GM23248 (cell line): ENCODE results near the gene OR13C8. TPM values are rescaled to one million over a fixed set of nuclear protein-coding genes. Genes with fewer than 3 reads are reported as not detected.
"Not testable (repeated sequence)": the region's sequence is repeated elsewhere in the genome, so short reads cannot be mapped to it uniquely, and the experiment has no call there.

Experiments
- DNase-seq: peaks from one replicate; pipeline ENCODE4 v3.0.0-alpha.2; 2015
- H2AFZ ChIP-seq: fragments of 200-600 bp; sonication (generic); 2 replicates; pipeline ENCODE4 v1.6.1; 2016; ENCODE audit warnings: antibody characterized with exemption
- H3F3A ChIP-seq: fragments of 200-600 bp; sonication (generic); 2 replicates; pipeline ENCODE4 v1.6.1; 2016; ENCODE audit warnings: mild to moderate bottlenecking, antibody characterized with exemption, mixed run types; ENCODE audit not compliant: insufficient read depth
- H3K27ac ChIP-seq: fragments of 200-600 bp; sonication (generic); 2 replicates; pipeline ENCODE4 v1.5.1; 2016; ENCODE audit warnings: mild to moderate bottlenecking
- H3K27me3 ChIP-seq: fragments of 200-600 bp; sonication (generic); replicated peaks from 2 replicates; pipeline ENCODE4 v1.6.1; 2016; ENCODE audit warnings: mild to moderate bottlenecking; ENCODE audit not compliant: insufficient read depth
- H3K36me3 ChIP-seq: fragments of 200-600 bp; sonication (generic); 2 replicates; pipeline ENCODE4 v1.6.1; 2016; ENCODE audit warnings: low read depth, mild to moderate bottlenecking
- H3K4me1 ChIP-seq: fragments of 200-600 bp; sonication (generic); 2 replicates; pipeline ENCODE4 v1.6.1; 2016; ENCODE audit warnings: mild to moderate bottlenecking; ENCODE audit not compliant: insufficient read depth
- H3K4me2 ChIP-seq: fragments of 200-600 bp; sonication (generic); one replicate; pipeline ENCODE4 v1.6.1; 2016; ENCODE audit warnings: mild to moderate bottlenecking; ENCODE audit not compliant: unreplicated experiment
- H3K4me3 ChIP-seq: fragments of 200-600 bp; sonication (generic); 2 replicates; pipeline ENCODE4 v1.5.1; 2016; ENCODE audit warnings: mild to moderate bottlenecking
- H3K79me2 ChIP-seq: fragments of 200-600 bp; sonication (generic); 2 replicates; pipeline ENCODE4 v1.6.1; 2016; ENCODE audit warnings: mild to moderate bottlenecking; ENCODE audit not compliant: insufficient read depth
- H3K9ac ChIP-seq: fragments of 200-600 bp; sonication (generic); 2 replicates; pipeline ENCODE4 v1.6.1; 2016; ENCODE audit warnings: mild to moderate bottlenecking
- H3K9me2 ChIP-seq: fragments of 200-600 bp; sonication (generic); 2 replicates; pipeline ENCODE4 v1.6.1; 2016; ENCODE audit warnings: mixed run types, mild to moderate bottlenecking, moderate library complexity; ENCODE audit not compliant: insufficient read depth
- H3K9me3 ChIP-seq: fragments of 200-600 bp; sonication (generic); one replicate; pipeline ENCODE4 v1.6.1; 2017; ENCODE audit warnings: low read depth
- H4K20me1 ChIP-seq: fragments of 200-600 bp; sonication (generic); 2 replicates; pipeline ENCODE4 v1.6.0; 2016; ENCODE audit not compliant: insufficient read depth
- EZH2 ChIP-seq: fragments of 200-600 bp; sonication (generic); IDR thresholded peaks from 2 replicates; pipeline ENCODE4 v1.6.1; 2018; ENCODE audit warnings: antibody characterized with exemption, mild to moderate bottlenecking; ENCODE audit not compliant: insufficient read depth, poor library complexity, severe bottlenecking
- EZH2phosphoT487 ChIP-seq: fragments of 200-600 bp; sonication (generic); IDR thresholded peaks from 2 replicates; pipeline ENCODE4 v1.6.1; 2018; ENCODE audit warnings: antibody characterized with exemption, moderate library complexity, mild to moderate bottlenecking, low read depth; ENCODE audit not compliant: insufficient read depth
- WGBS, 2 experiments: methylation state at CpG; one replicate each; pipeline ENCODE4 v1.1.6; 2015 to 2017; ENCODE audit warnings: low lambda C conversion rate in 2 of 2, low coverage in 1 of 2; ENCODE audit errors: missing lambda C conversion rate in 2 of 2; 5-methylcytosine and 5-hydroxymethylcytosine counted together
- in situ Hi-C: fragments of 300-500 bp; cut with MboI; formaldehyde crosslinking; loops from 2 replicates; pipeline ENCODE4 v1.15.0; 2020
- polyA plus RNA-seq: library from polyadenylated mRNA; unstranded; fragments of >200 nt; fragmentation: Nextera tagmentation; extraction: Ambion mirVana; gene quantifications from 2 replicates; pipeline ENCODE4 v1.2.1, GENCODE V29; 2016
- total RNA-seq: library from RNA; depleted of rRNA; stranded (reverse); fragments of >200 nt; shearing (Covaris generic); gene quantifications from 2 replicates; pipeline ENCODE4 v1.2.3, GENCODE V29; 2014; rRNA removed

OR13C8 gene
- total RNA-seq (not detected in 2 replicates), polyA plus RNA-seq (not detected in 2 replicates)

GRCh38 chr9:104568868-104569267, at the start of gene OR13C8:
TSS of gene OR13C8 (plus strand) at chr9:104569168. CDS start at chr9:104569168, 0 bp downstream.
- no peak within 1 kb of the TSS for H2AFZ ChIP-seq
- in situ Hi-C loops = no loop called here
- H3K79me2 ChIP-seq = no peaks in the 10 kb centered on the region
- H3K36me3 ChIP-seq = no peaks in the 10 kb centered on the region
- DNase-seq = no peak
- TF ChIP-seq EZH2phosphoT487 (no peak), EZH2 (no peak)
- H4K20me1 ChIP-seq = no peaks in the 10 kb centered on the region
- H3K27me3 ChIP-seq = no peaks in the 10 kb centered on the region
- no peaks in the 10 kb centered on the region for H3K4me1 ChIP-seq
- no peaks in the 10 kb centered on the region for H3K9me2 ChIP-seq
- no peak within 1 kb of the TSS for H3K9ac ChIP-seq
- H3K27ac ChIP-seq = no peak within 1 kb of the TSS
- no peak within 1 kb of the TSS for H3K4me3 ChIP-seq
- no peaks in the 10 kb centered on the region for H3F3A ChIP-seq
- no peaks in the 10 kb centered on the region for H3K9me3 ChIP-seq
- WGBS, 2 experiments = 42 to 51% methylated on average over 4 of the region's 4 CpGs
- H3K4me2 ChIP-seq = no peak within 1 kb of the TSS

GRCh38 chr9:104520241-104520640, 48.7 kb upstream of the OR13C8 start:
- H3K9ac ChIP-seq, H3K79me2 ChIP-seq, H3K4me1 ChIP-seq, H4K20me1 ChIP-seq, H3F3A ChIP-seq, H3K36me3 ChIP-seq, H3K9me3 ChIP-seq, in situ Hi-C loops, DNase-seq, H3K27me3 ChIP-seq, H3K27ac ChIP-seq, H3K9me2 ChIP-seq, H3K4me2 ChIP-seq, H3K4me3 ChIP-seq, H2AFZ ChIP-seq: not testable (repeated sequence)
- 43 to 51% methylated on average over 10 of the region's 10 CpGs for WGBS, 2 experiments

- no peak within 1 kb of the TSS for H3K4me2 ChIP-seq
- TF ChIP-seq EZH2 = no peak
- no peak for TF ChIP-seq EZH2phosphoT487
- H3K9me3 ChIP-seq = no peaks in the 10 kb centered on the region
- no peak for DNase-seq
- no peaks in the 10 kb centered on the region for H3K36me3 ChIP-seq
- no peaks in the 10 kb centered on the region for H4K20me1 ChIP-seq
- H3F3A ChIP-seq = no peaks in the 10 kb centered on the region
- no peak within 1 kb of the TSS for H3K9ac ChIP-seq
- H3K27ac ChIP-seq = no peak within 1 kb of the TSS
- H3K9me2 ChIP-seq = no peaks in the 10 kb centered on the region
- no peaks in the 10 kb centered on the region for H3K4me1 ChIP-seq
- no peaks in the 10 kb centered on the region for H3K27me3 ChIP-seq
- H2AFZ ChIP-seq = no peak within 1 kb of the TSS
- in situ Hi-C loops = no loop called here
- H3K79me2 ChIP-seq = no peaks in the 10 kb centered on the region
- H3K4me3 ChIP-seq = no peak within 1 kb of the TSS
These were observed 41.9 kb upstream of the OR13C8 start, which contains the start of gene OR13C4 for GRCh38 chr9:104527109-104527508. TSS of gene OR13C4 (minus strand) at chr9:104527209. CDS start at chr9:104527209, 0 bp downstream.

- Histone ChIP-seq H3K9me3 (no peaks in the 10 kb centered on the region), H3K9me2 (no peaks in the 10 kb centered on the region), H4K20me1 (no peaks in the 10 kb centered on the region), H3K79me2 (no peaks in the 10 kb centered on the region), H3K4me1 (no peaks in the 10 kb centered on the region), H3F3A (no peaks in the 10 kb centered on the region), H3K9ac (no peak within 1 kb of the TSS), H3K27me3 (no peaks in the 10 kb centered on the region), H2AFZ (no peak within 1 kb of the TSS), H3K4me2 (no peak within 1 kb of the TSS), H3K36me3 (no peaks in the 10 kb centered on the region), H3K4me3 (no peak within 1 kb of the TSS), H3K27ac (no peak within 1 kb of the TSS)
- no peak for DNase-seq
- in situ Hi-C loops = no loop called here
- TF ChIP-seq EZH2phosphoT487 (no peak), EZH2 (no peak)
- 66 to 67% methylated on average over 5 of the region's 5 CpGs for WGBS, 2 experiments
These were observed 32.2 kb upstream of the OR13C8 start, which contains the start of gene OR13C3 for GRCh38 chr9:104536756-104537155. TSS of gene OR13C3 (minus strand) at chr9:104536856. CDS start at chr9:104536723, 133 bp downstream.

GRCh38 chr9:104539275-104539674, 29.7 kb upstream of the OR13C8 start:
- Histone ChIP-seq H3K36me3 (no peaks in the 10 kb centered on the region), H3K9ac (no peak overlapping the region), H3K4me2 (no peak overlapping the region), H3K4me3 (no peak overlapping the region), H3K9me3 (no peaks in the 10 kb centered on the region), H2AFZ (no peak overlapping the region), H3K4me1 (no peaks in the 10 kb centered on the region), H3K79me2 (no peaks in the 10 kb centered on the region), H4K20me1 (no peaks in the 10 kb centered on the region), H3F3A (no peaks in the 10 kb centered on the region), H3K27ac (no peak overlapping the region), H3K27me3 (no peaks in the 10 kb centered on the region), H3K9me2 (no peaks in the 10 kb centered on the region)
- in situ Hi-C loops = no loop called here
- DNase-seq = no peak
- TF ChIP-seq EZH2phosphoT487 (no peak), EZH2 (no peak)
- WGBS, 2 experiments = 10 to 19% methylated on average over 1 of the region's 1 CpG
